Activated CD4-positive, CD25-positive, alpha-beta regulatory T cell treated with anti-CD3 and anti-CD28 coated beads, Interleukin-2, amount 50 U/mL, for 24 hours (primary cell): ENCODE data around the gene FOXN1.
A peak's percentile ranks its signal among the peaks of the same experiment; 100 is the strongest.

Experiments
- ATAC-seq, 2 donors: fragments of 150-1000 bp; cut with Tn5 transposase; one replicate each; pipeline ENCODE4 v1.10.0; 2021; ENCODE audit warnings: mild to moderate bottlenecking in 1 of 2, moderate library complexity in 1 of 2

The FOXN1 gene

DNA sequence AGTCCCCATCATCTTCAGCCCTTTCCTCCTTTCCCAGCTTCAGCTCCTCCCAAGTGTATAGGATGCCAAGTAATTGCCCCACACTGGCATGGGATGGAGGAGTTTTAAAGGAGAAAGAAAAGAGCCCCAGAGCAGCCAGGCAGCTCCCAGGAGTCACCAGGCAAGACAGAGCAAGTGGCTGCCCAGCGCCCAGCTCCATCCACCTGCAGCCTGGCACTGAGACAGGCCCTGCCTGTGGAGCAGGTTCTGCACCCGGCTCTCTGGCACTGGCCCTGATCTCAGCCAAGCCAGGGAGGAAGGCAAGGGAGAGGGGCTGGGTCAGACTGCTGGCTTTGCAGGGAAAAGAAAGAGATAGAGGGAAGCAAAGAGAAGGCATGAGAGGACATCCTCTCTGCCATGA, 21.7 kb downstream of the FOXN1 start:
- ATAC-seq, result no peak

DNA sequence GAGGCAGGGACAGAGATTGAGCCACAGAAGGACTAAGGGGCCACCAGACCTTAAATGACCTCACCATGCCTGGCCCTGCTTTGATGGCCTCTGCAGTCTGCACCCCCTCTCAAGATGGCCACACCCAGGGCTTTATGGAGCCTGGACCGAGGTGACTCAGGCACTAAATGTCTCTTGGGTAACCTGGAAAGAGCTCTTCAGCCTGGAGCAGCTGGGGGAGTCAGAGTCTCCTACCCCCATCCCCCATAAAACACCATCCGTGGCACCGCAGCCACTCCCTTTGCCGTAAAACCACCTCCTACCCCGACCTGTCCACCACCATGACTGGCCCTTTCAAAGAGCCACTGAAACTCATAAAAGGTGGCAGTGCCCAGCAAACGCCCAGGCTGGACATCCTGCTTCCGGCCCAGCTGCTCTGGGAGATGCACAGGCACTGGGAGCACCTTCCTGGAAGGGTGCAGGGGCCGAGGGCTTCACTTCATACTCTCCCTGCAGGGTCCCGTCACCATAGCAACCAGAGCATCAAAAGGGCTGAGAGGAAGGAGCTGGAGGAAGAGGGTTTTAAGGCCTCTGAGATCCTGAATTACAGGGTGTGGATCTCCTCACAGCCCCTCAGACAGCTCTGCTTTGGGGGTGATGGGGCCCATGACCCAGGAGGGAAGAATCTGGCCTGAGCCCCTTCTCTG, 22.3 kb downstream of the FOXN1 start:
- no peak for ATAC-seq

DNA sequence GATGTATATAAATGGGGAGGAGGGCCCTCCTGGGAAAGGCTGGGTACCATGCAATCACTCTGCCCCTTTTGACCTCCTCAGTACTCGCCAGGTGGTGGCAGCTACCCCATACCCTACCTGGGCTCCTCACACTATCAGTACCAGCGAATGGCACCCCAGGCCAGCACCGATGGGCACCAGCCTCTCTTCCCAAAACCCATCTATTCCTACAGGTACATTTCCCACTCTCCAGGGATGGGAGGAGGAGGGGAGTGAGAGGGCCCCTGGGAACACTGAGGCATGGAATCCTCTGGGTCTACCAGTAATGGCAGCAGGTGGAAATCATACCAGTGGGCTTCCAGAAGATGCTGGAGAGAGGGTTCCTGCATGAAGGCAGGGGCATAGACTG, 22.9 kb downstream of the FOXN1 start:
- ATAC-seq, result no peak

DNA sequence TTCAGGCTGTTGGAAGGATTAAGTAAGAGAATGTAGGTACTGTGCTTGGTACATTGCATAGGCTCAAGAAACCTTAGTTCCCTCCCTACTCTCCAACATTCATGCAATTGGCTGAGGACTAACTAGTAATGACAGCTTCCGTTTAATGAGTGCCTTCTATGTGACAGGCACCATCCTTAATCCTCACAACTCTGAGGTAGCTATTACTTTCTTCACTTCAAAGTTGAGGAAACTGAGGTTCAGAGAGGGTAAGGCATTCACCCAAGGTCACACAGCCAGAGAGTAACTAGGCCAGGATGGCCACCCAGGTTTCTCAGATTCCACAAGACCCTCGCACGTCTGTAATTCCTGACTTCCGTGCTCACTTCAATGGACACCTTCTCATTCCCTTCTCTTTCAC, 24.1 kb downstream of the FOXN1 start:
- no peak for ATAC-seq

- no peak for ATAC-seq
These were observed 24.8 kb downstream of the FOXN1 start for GRCh38 chr17:28530926-28531325.

DNA sequence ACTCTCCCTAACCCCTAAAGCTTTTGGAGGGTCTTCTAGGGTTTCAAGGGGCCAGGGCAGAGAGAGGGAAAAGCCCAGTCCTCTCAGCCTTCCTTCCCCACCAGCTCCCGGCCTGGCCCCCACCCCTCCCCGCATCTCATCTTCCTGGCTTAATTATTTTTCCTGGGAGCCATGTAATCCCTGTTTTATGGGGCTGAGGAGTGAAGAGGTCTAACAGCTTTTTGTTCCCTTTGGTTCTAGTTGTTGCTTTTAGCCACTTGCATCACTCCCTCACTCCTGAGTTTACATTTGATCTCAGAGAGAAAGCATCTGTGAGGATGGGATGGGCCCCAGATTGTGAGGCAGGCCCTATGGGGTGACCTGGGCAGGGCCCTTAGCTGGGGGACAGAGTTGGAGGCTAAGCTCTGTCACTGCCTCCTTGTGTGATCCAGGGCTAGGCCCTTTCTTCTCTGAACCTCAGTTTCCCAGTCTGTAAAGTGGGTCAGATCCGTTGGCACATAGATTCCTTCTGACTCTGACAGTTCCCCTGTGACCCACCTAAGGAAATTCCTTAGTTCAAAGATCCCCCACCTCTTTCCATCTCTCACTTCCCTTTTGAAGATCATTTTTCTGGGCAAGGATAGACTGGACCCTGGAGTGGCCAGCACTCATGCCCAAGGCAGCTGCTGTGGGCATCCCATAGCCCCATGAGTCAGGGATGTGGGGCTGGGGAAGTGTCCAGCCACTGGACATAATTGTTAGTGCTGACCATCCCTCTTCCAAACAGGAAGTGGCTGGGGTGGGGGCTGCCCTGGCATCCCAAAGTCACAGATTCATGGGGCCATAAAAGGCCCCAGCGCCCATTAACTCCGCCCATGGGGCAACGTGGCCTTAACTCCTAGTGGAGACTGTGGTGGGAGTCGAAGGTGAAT, 26.2 kb downstream of the FOXN1 start:
- ATAC-seq, result no peak

DNA sequence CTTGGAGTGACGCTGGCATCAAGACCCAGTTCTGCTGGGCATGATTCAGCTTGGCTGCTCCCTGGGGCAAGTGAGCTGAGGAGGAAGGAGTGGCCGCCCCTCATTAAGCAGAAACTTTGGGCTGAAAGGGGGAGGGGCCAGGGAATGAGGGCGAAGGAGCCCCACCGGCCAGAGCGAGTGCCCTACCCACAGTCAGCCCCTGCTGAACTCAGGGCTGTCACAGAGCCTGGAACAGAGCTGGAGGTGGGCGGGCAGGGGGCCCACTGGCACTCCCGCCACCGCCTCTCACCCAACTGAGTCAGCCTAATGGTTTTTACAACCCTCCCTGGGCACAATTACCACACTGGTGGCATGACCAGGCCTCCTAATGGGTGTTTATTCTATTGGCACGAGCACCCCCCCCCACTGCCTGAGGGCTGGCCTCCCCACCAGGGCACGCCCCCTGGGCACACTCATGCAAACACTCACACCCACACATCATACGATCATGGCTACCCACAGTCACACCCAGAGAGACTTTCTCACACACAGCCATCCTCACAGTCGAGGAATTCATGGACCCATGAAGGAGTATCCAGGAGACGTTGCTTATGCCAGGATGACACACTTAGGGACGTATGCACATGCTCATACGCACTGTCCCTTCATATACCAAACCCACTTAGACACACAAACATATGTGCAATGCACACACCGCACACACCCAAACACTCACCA, 27.1 kb downstream of the FOXN1 start:
- no peak for ATAC-seq

DNA sequence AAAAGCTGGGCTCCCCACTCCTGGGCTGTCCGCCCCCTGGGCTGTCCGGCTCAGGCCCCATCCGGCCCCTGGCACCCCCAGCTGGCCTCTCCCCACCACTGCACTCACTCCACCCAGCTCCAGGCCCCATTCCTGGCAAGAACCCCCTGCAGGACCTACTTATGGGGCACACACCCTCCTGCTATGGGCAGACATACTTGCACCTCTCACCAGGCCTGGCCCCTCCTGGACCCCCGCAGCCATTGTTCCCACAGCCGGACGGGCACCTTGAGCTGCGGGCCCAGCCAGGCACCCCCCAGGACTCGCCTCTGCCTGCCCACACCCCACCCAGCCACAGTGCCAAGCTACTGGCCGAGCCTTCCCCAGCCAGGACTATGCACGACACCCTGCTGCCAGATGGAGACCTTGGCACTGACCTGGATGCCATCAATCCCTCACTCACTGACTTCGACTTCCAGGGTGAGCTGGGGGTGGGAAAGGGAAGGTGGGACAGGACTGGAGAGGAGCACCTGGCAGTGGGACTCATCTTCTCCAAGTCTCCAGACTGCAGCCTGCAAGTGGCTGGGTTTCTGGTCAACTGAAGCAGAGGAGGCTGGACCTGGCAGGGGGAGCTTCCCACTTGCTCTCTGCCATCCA, 28.7 kb downstream of the FOXN1 start:
- no peak for ATAC-seq

GRCh38 chr17:28536532-28537218, 30.5 kb downstream of the FOXN1 start:
- no peak for ATAC-seq

GRCh38 chr17:28537219-28537610, 31.1 kb downstream of the FOXN1 start:
- ATAC-seq, result no peak

- no peak for ATAC-seq
These were observed 32.2 kb downstream of the FOXN1 start for GRCh38 chr17:28538296-28538895.

GRCh38 chr17:28540231-28540630, 34.1 kb downstream of the FOXN1 start:
- ATAC-seq, result no peak

DNA sequence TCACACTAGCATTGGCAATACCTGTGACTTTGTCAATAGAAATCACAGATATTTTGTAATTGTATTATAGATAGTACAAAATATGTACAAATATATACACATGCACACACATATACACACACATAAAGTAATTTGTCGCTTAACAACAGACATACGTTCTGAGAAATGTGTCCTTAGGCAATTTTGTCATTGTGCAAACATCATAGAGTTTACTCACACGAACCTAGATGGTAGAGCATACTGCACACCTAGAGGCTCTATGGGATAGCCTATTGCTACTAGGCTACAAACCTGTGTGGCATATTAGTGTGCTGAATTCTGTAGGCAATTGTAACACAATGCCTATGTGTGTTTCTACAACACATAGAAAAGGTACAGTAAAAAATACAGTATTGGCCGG, 35.3 kb downstream of the FOXN1 start:
- ATAC-seq, result no peak

DNA sequence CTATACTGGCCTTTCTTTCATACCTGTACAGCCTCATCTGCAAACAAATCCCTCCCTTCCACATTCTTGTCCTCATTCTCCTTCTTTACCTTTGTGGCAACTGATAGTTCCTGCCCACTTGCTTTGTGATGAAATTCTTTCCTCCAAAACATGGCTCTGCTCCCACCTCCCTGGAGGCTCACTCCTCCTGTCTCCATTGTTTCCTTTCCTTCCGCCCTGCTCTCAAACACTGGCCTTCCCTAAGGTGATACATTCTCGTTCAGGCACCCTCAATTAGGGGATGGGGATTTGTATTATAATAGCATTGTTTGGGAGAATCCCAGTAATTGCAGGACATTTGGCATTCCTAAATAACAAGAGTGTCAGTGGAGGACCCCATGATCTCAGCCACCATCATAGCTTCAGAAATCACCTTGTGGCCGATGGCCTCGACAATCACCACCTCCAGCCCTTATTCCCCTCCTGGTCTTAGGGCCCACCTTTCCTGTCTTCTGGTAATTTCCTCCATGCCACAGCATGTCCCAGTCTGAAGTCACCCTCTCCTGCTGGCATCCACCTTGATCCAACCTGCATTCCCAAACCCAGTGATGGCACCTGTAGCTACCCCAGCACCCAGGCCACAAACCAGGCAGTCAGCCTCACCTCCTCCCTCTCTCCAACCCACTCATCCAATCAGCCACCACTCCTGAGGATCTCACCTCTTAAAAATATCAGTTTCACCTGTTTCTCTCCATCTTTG, 38.4 kb downstream of the FOXN1 start:
- ATAC-seq, result no peak

DNA sequence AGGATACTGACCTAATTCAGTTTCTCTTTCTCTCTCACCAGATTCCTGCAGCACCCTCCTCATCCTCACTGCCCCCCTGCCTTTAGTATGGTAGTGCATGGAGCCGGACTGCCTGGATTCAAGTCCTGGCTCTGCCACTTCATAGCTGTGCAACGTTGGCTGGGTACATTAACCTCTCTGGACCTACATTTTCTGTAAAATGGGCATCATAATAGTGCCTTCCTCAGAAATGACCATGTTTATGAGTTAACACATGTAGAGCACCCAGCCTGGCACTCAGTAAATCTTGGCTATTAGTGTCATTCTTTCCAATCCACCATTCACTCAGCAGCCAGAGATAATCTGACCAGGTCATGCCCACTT, 39.0 kb downstream of the FOXN1 start:
- no peak for ATAC-seq

DNA sequence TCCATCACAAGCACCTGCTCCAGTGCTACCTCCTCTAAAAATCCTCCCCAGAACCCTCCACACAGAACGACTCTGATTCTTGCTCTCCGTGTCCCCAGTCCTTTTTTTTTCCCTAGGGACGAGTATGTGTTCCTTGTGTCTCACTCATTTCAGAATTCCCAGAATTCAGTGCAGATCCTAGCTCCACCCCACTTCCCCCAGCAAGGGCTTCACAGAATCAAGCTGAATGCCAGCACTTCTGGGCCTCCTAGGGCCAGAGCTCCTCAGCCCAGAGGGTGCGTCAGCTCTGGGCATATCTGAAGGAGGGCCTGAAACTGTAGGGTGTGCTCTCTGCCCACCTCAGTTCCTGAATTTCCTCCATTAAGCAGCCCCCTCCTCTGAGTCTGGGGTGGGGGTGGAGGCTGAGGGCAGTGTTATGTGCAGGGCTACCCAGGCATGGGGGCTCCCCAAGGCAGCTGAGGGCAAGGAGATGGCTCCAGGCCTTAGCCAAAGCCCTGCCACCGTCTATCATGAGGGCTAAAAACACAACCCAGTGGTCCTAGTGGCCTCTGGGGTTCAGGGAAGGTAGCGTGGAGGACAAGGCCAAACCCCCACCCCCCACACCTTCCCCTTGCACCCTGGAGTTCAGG, 39.8 kb downstream of the FOXN1 start:
- ATAC-seq, result no peak

DNA sequence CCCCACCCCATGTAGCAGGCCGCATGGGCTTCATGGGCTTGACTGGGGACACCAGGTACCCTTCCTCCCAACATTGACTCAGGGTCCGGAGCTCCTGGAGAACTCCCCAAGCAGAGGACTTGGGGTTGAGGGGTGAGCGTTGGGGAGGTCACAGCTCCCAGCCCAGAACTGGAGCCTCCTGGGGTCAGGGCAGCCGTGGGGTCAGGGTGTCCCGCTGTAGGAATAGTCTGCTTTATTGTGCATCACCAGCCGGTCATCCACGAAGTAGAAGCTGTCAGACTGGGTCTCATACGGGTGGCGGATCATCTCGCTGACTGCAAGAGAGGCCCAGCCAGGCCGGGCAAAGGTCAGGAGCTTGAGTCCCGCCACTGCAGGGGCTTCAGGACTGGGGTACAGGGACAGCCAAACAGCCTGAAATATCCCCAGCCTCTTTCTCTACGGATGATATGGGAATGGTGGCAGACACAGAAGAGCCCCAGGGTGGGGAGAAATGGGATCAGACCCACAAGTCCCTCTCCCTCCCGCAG, 41.0 kb downstream of the FOXN1 start:
- ATAC-seq, result no peak

GRCh38 chr17:28547623-28548416, 41.7 kb downstream of the FOXN1 start:
- ATAC-seq, result peak in 1 of 2 donors; percentile 18

GRCh38 chr17:28548417-28549130, 42.4 kb downstream of the FOXN1 start:
- ATAC-seq, result no peak
